GF-D8 (cell line): ENCODE data around the gene COL18A1.

ENCODE experiments used
- DNase-seq: peaks from one replicate; lab custom pipeline; 2025; lab: John Stamatoyannopoulos, UW

The COL18A1 gene

DNA sequence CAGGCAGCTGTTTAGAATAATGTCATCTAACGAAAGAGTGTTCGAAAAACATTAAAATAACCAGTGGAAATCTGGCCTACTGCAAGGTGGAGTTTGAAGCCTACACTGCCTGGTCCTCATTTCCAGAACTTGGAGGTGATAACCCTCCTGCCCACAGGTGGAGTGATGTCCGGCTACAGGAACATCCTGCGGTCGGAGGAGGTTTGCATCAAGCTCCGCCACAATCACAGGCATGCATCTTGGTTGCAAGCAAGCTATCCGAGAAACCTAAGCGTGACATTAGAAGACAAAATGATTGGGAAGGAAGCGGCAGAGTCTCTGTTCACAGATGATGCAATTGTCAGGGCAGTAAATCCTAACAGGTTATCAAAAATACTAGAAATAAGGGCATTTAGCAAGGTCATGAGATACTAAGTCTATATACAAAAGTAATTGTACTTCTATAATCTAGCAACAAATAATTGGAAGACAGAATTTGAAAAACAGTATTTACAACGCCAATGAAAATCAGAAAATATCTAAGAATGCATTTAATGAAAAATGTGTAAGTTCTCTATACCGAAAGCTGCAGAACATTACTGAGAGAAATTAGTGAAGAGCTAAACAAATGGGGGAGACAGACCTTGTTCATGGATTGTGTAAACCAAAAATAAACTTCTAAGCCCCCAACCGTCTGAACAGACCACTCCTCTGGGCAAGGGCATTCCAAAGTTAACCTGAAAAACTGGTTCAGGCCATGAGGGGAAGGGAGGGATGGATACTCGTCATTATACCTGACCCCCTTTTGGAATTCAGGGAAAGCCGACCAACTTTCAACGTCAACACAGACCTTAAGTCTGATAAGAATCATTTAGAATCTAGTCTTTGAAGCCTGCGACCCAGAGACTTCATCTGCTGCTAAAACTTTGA lies 141.9 kb downstream of the COL18A1 start:
- no peak for DNase-seq

DNA sequence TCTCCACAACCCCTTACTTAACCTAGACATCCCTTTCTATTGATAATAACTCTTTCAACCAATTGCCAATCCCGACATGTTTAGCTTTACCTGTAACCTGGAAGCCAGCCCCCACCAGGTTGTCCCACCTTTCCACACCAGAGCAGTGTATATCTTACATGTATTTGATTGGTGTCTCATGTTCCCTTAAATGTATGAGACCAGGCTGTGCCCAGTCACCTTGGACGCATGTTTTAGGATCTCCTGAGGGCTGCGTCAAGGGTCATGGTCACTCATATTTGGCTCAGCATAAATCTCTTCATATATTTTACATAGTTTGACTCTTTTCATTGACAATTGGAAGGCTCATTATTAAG lies 142.6 kb downstream of the COL18A1 start:
- DNase-seq = no peak

DNA sequence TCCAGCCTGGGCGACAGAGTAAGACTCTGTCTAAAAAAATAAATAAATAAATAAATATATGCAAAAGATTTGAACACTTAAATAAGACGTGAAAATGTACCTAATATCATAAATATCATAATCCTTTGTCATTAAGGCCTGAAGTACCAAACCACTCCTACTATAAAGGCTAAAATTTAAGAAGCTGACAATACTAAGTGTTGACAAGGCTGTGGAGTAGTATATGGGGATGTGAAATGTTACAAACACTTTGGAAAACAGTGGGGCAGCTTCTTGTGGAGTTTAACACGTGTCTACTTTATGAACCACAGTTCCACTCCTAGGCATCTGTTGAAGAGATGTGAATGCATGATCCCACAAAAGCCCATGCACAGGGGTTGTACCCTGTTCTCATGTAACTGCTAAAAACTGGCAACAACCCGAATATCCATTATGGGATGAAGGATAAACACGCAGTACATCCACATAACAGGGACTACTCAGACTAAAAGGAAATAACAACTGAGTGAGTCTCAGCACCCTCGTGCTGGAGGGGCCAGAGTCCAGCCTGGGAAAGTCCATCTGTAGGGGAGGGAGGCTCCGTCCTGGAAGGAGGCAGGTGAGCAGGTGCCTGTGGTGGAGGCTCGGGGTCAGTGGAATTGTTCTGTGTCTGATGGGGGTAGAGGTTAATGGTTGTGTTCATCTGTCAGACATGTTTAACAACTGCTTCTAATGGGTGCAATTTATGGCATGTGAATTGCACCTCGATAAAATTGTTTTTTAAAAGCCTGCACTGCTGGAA lies 143.9 kb downstream of the COL18A1 start:
- no peak for DNase-seq

DNA sequence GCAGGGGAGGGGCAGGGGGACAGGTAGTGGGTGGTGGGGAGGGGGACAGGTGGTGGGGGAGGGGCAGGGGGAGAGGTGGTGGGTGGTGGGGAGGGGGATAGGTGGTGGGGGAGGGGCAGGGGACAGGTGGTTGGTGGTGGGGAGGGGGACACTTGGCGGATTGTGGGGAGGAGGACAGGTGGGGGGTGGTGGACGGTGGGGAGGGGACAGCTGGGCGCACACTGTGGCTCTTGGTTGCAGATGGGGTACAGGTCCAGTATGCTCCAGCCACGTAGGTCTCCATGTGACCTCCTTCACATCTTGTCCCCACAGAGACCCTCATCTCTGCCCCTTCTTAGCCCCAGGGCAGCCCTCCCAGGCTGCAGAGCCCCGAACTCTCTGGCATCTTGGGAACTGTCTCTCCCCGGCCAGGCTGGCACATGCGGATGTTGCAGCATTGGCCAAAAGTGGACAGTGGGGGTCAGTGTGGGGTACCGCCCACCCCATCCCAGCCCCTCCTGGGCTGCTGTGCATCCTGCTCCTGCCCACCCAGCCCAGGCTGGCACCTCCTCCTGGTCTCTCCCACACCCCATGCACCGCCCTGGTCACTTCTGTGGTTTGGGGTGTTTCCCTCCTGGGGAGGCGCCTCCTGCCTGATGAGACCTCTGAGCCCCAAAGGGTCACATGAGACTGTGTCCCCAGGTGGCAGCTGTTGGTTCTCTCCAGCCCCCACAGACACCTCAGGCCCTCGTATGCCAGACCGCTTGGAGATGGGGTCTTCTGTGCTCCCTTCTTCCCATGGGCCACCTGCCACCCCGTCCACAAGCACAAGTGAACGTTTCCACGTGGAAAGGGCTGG lies 144.9 kb downstream of the COL18A1 start:
- DNase-seq = peak; percentile 16

DNA sequence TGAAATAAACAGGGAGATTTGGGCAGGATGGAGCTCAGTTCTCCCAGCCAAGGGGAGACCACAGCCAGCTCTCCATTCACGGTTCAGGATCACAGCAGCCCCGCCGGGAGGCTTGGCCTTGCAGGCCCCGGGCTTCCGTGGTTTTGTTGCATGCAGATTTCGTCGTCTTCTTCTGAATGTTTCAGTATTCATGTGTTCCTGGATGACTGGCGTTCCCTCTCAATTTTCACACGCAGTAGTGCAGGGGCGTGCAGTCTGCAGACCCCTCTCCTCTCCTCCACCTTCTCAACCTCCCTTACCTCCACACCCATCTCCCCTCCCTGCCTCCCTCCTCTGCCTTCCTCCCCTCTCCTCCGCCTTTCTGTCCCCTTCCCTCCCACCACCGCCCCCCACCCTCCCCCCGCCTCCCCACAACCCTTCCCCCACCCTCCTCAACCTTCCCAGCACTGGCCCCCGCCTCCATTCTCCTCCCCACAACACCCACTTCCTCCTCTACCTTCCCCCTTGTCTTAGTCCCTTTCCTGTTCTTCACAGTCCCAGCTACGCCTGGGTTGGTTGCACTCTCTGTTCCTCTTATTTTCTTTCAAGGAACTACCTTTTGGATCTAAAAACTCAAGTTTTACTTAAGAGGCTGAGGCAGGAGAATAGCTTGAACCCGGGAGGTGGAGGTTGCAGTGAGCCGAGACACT lies 145.7 kb downstream of the COL18A1 start:
- DNase-seq = peak; percentile 95

DNA sequence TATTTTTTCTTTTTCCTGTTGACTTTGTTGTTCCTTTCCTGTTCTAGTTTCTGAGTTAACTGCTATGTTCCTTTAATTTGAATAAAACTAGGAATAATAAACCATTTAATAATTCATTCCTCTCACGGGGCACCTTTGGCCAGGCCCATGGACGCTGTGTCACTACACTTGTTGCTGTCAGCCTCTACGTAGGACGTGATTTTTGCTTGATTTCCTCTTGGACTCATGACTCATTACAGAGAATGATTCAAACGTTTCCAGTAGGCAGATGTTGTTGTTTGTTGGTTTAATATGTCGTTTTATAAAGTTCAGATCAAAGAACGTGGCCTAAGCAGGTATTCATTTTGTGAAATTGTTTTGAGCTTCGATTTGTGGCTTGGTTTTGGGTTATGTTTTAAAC lies 146.4 kb downstream of the COL18A1 start:
- DNase-seq = peak; percentile 43

DNA sequence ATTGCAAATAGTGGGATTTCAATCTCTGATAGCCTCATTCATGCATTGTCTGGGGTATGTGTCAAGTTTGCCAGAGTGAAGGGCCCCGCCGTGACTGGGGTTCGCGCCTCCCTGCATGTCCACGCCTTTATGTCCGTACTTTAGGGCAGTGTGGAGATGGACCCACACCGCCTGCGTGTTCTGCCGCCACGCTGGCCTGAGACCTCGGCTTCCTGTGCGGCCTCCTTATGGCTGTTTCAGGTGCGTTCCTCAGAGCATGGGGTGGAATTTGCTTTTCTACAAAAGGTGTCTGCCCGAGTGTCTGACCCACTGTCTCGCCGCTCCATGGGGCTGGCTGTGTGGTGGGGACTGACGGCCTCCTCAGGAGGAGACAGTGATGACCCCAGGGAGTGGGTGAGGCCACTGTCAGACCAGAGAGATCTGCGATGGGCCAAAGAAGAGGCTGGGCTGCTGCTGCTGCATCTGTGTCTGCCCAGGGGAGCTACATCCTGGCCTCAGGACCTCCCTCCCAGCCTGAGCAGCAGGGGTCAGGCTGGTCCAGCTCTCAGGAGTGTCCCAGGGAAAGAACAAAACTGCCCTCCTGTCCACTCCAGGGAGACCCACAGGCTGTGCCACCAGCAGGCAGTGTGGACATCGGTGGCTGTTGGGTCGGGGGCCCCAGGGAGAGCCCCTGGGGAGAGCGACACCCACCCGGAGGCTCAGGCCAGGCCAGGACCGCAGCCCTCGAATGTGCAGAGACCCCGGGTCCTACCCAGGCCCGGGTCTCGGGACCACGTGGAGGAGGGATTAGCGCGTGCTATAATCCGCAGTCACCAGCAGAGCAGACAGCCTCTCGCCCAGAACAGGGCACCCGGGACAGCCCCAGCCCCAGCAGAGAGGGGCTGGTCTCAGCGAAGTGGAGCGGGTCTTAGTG lies 147.1 kb downstream of the COL18A1 start:
- DNase-seq = no peak

DNA sequence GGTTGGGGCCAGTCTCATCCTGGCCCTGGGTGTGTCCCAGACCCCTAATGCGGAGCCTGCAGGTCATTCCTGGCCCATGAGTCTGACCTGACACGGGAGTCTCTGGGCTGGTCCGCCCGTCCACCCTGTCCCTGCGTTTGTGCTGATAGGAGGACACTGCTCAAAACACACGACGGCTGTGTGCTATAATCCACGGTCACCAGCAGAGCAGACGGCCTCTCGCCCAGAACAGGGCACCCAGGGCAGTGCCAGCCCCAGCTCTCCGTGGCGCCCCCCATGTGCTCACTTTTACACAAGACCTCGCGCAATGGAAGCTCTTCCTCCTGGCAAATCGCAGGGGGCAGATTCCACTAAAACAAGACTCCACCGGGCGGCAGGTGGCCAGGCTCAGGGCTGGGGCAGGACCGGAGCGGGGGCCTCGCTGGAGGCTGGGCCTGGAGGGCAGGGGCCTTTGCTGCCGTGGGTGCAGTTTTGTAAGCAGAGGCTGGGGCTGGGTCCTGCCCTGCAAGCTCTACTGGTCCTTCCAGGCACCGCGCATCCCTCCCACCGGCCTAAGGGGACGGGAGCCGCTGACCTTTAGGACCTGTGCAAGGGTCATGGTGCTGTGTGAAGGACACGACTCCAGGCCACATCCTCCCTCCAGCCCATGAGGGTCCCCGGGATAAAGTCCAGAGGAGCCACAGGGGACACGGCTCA lies 147.9 kb downstream of the COL18A1 start:
- DNase-seq = no peak

DNA sequence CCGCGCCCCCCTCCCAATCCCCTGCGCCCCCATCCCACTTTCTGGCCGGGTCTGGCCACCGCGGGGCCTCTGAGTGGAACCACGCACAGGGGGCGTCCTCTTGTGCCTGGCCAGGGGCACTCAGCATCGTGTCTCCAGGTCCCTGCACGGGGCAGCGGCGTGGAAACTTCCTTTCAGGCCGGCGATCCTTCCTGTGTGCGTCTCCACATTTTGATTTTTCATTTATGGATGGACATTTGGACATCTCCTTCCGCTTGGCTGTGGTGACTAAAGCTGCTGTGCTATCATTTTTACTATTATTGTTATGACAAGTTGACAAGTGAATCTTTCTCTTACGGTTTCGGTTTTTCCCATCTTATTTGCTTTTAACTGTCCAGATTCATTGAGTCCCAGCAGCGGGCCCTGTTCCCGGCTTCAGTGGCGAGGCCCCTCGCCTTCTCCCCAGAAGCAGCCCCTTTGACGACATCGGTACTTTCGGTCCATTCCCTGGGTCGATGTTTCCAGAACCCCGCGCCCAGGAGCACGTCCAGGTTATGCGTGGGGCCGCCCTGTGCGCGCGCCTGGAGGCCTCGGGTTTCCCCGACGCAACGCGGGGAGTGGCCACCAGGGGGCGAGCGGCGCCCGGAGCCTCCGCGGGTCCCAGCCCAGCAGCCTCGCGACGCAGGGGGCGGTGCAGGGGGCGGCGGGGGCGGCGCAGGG lies 149.7 kb downstream of the COL18A1 start:
- DNase-seq = peak; percentile 37

DNA sequence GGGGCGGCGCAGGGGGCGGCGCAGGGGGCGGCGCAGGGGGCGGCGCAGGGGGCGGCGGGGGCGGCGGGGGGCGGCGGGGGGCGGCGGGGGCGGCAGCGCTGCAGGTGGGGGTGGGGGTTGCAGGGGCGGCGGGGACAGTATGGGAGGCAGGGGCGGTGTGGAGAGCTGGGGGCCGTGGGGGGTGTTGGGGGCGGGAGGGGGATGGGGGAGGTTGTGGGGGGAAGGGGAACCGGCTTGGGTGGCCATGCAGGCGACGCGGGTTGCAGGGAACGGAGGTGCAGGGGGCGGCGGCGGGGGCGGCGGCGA lies 150.2 kb downstream of the COL18A1 start:
- no peak for DNase-seq

DNA sequence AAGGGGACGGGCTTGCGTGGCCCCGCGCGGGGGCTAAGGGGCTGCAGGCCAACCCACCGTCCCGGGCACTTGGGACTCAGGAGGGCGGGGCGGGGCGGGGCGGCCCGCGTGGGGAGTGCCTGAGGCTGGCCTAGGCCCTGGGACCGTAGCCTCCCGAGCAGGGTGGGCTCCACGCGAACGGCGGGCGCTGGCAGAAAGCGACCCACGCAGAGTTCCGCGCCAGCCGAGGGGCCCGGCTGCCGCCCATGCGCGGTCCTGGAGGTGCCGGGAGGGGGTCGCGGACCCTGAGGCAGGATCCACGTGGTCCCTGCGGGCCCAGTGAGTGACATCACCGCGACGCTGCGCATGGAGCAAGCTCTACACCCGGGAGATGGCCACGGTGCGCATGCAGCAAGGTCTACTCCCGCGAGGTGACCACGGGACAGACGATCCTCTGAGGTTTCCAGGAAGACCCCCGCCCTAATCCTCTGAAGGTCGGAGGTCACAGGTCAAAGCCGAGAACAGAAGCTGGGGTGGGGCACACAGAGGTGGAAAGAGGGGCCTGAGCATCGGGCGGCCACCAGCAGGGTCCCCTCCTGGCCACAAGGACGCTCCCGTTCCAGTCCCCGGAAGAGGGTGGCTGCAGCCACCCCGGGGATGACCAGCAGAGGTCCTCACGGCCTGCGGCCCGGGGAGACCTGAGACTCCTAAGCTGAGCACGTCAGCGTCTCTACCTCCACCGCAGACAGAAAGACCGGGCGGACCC lies 150.8 kb downstream of the COL18A1 start:
- DNase-seq = peak; percentile 72

DNA sequence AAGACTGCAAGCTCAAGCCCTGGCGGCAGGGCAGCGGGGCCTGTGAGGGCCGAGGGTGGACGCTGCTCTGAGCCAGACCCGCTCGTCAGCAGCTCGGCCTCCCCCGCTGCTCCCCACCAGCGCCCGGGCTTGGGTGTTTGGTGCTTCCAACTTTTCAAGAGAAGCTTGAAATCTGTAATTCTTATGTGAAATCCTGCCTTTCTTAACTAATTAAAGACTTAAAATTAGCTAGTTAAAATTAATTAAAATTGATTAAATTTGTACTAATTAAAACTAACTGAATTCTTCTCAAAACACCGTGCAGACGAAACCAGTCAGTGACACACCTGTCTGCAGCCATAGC lies 151.3 kb downstream of the COL18A1 start:
- no peak for DNase-seq

DNA sequence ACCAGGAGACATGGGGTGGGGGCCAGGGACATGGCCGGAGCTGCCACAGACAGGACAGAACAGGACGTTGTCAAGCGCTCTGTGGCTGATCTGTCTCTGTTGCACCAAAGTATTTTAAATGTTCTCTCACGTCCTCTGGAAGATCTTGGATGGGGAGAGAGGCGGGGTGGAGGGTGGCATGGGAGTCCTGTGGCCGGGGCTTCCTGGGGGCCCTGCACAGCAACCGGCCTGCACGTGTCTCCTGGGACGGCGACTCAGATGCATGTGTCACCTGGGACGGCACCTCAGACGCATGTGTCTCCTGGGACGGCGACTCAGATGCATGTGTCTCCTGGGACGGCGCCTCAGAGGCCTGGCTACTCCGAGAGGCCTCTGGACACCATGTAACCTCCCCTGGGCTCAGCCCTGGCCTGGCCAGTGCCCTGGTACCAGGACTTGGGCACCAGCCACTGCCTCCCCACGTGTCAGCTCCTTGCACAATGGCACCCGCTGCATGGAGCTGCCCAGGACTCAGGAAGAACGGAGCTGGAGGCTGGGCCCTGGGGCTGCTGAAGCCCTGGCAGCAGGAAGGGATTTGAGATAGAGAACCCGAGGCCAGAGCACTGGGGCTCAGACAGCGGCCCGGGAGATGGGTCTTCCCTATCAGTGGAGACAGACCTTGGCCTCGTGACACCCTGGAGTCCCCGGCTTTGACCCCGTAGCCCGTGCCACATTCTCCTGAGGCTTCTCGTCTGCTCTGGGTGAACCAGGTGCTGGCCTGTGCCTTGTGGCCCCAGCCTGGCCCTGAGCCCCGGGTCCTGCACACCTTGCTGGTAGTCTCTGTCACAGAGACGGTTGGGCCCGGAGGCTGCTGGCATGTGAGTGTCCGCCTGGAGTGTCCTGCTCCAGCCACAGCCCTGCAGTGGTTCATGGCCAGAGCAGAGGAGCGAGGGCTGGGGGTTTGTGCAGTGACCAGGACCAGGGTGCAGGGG lies 152.0 kb downstream of the COL18A1 start:
- DNase-seq = no peak

DNA sequence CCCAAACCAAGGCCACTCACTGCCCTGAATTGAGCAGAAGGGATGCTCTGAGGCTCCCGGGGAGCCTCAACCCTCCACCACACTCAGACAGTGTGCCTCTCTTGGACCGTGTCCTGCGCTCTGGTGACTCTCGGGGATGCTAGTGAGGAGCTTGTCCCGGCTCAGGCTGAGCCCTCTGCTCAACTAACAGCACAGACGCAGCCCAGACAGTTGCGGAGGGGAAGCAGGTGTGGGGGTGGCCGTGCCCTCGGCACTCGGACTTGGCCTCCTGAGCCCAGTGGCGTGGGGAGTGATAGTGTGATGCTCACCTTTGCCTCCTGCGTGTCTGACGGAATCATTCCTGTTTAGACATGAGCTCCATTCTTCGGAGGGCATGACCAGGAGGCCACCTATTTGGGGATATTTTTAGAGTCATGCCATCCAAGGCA lies 152.7 kb downstream of the COL18A1 start:
- DNase-seq = no peak

DNA sequence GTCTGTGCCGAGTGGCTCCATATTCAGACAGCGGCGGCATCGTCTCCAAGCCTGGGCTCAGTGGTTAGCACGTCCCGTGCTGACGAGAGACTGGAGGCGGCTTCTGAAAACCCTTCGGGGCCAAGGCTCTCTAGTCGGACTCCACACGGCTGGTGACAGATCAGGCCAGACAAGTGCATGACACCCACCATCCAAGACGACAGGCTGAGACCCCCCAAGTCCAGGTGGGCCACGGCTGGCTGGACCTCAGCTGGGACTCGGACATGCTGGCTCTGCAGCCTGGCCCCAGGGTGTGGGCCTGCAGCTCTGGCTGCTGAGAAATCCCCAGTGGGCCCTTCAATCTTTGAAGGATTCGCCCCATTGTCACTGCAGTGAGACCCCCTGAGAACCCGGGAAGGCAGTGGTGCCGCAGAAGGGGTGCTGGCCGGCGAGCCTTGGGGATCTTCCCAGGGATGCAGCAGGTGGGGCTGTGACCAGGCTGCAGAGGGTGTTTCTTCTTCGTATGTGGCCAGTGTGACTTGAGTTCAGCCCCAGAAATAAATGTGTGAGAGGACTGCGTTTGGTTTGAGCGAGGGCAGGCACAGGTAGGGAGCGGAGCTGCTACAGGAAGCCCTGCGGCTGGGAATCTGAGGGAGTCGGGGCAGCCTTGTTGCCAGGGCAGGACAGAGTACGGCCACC lies 153.2 kb downstream of the COL18A1 start:
- DNase-seq = no peak

DNA sequence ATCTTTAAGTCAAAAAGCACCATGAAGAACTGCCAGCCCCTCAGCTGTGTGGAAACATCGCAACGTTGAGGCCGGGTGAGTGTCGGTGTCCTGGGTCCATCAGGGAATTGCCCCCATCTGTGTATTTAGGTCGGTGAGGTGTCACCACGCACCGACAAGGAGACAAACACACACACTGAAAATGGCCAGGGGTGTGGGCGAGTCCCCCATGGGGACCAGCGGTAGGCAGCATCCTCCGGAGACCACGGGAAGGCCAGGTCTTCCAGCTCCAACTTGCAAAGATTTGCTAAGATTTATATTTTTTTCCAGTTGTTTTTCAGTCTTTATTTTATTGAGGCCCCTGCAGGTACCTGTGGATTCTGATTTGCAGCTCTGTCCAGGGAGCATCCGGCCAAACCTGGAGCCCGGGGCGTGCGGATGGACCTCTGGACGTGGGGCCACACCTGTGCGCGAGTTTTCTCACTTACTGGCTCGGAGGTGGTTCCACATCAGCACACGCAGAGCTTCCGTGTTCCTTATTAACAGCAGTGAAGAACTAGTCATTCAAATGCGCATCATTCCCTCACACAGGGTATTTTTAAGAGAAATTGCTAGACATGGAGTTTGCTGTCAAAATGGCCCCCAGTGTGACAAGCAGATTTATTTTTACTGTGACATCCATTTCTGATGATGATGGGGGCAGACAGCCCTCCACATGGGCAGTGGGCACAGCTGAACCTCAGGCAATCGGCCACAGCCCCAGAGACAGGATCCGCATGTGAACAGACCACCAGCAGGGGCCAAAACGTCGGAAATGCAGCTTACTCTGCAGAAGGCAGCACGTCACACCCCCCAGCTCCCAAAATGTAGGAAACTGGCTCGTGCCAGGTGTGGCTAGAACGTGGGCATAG lies 154.5 kb downstream of the COL18A1 start:
- no peak for DNase-seq
